Measurements from ENCODE around the gene KIAA0232. TPM values are rescaled to one million over a fixed set of nuclear protein-coding genes. Genes with fewer than 3 reads are reported as not detected.
A peak's percentile ranks its signal among the peaks of the same experiment; 100 is the strongest.

Gene KIAA0232
- total and polyA plus RNA-seq, 9 of the 15 experiments (the other 6 are each of a cell fraction or from before 2014, with no cell fraction given) = 3.5 to 17.4 (median 13.0) TPM

- TF ChIP-seq KLF10 (CRISPR knock-in tag; IDR thresholded peaks at IDR 0.05) = no peak
- no peak for TF ChIP-seq ZNF740 (CRISPR knock-in tag; IDR thresholded peaks at IDR 0.05)
- no peak for TF ChIP-seq ZNF740 (tag; IDR thresholded peaks at IDR 0.05)
- TF ChIP-seq ZNF695 (CRISPR knock-in tag; IDR thresholded peaks at IDR 0.05) = no peak
- no peak for TF ChIP-seq ADNP (tag; IDR thresholded peaks at IDR 0.05)
- TF ChIP-seq MCM2 (IDR thresholded peaks at IDR 0.05; ENCODE audit: low read depth) = no peak
- TF ChIP-seq ZNF408 (CRISPR knock-in tag; IDR thresholded peaks at IDR 0.05; ENCODE audit: low read depth) = no peak
- TF ChIP-seq THAP7 (CRISPR knock-in tag; IDR thresholded peaks at IDR 0.05) = no peak
- TF ChIP-seq USF1 (CRISPR knock-in tag; IDR thresholded peaks at IDR 0.05) = 0 out of 2 replicates have a peak, but pooled peaks have one; percentile 41
- peak in 1 of 2 experiments; percentile 74; a peak in 1 of 4 replicates for TF ChIP-seq FOXA3 (CRISPR knock-in tag; conservative IDR thresholded peaks at IDR 0.05 in 1 of 2, IDR thresholded peaks at IDR 0.05 in 1 of 2)
- no peak for TF ChIP-seq MCM5 (IDR thresholded peaks at IDR 0.05; ENCODE audit: low read depth)
- no peak for TF ChIP-seq ZNF354B (CRISPR knock-in tag; IDR thresholded peaks at IDR 0.05)
- no peak for TF ChIP-seq ZBTB26 (CRISPR knock-in tag; IDR thresholded peaks at IDR 0.05)
- no peak for TF ChIP-seq MBD2 (IDR thresholded peaks at IDR 0.05; ENCODE audit: borderline replicate concordance, low read depth)
- TF ChIP-seq SRSF1 (IDR thresholded peaks at IDR 0.05; ENCODE audit: low read depth, low read length) = no peak
- TF ChIP-seq RREB1 (CRISPR knock-in tag; IDR thresholded peaks at IDR 0.05) = no peak
- no peak for TF ChIP-seq MEF2A (IDR thresholded peaks at IDR 0.05; ENCODE audit: control insufficient read depth, low read depth, low read length)
- no peak for TF ChIP-seq HDAC6 (IDR thresholded peaks at IDR 0.05; ENCODE audit: low read depth, low read length)
Measured at GRCh38 chr4:6892909-6893202, 110.3 kb downstream of the KIAA0232 start (continued).

Measured in K562 (cell line).